Mucosa of descending colon (tissue), 3 donors: ENCODE data around the gene SLC39A13. TPM values are rescaled to one million over a fixed set of nuclear protein-coding genes. Genes with fewer than 3 reads are reported as not detected.
A peak's percentile ranks its signal among the peaks of the same experiment; 100 is the strongest.

Experiments
- ATAC-seq: fragments of 200-7000 bp; cut with Tn5 transposase; one replicate; pipeline ENCODE4 v1.9.1; 2020; ENCODE audit warnings: mild to moderate bottlenecking, moderate library complexity
- DNase-seq, 3 donors: peaks; one replicate each; pipeline ENCODE4 v3.0.0-alpha.2; 2020
- H3K36me3 ChIP-seq: fragments of 200-600 bp; one replicate; pipeline ENCODE4 v1.8.0; 2021; ENCODE audit warnings: low read depth, mild to moderate bottlenecking
- H3K4me1 ChIP-seq: fragments of 200-600 bp; one replicate; pipeline ENCODE4 v1.8.0; 2021; ENCODE audit warnings: low read depth, mild to moderate bottlenecking
- H3K4me3 ChIP-seq: fragments of 200-600 bp; one replicate; pipeline ENCODE4 v1.8.0; 2021; ENCODE audit warnings: mild to moderate bottlenecking
- H3K9me3 ChIP-seq: fragments of 200-600 bp; one replicate; pipeline ENCODE4 v1.8.0; 2021; ENCODE audit warnings: mild to moderate bottlenecking
- intact Hi-C, 2 donors: fragments of 100-400 bp; cut with DNase I in 1 of 2; cut with micrococcal nuclease in 1 of 2; formaldehyde crosslinking; loops; one replicate each; pipeline versions ENCODE4 v1.11.0 to v1.11.1; 2022; cut with DNase I, micrococcal nuclease
- total RNA-seq, 3 donors: library from RNA; stranded (reverse); fragmentation: NEBNext Ultra II Directional in 2 of 3; extraction: Animal tissue kit (Norgen Biotek cat#: 25700) in 2 of 3; gene quantifications; one replicate each; pipeline versions ENCODE4 v1.2.1 to v1.2.4, GENCODE V29; 2021 to 2023
- TF ChIP-seq, protein P1 (sequence below): fragments of 200-600 bp; IDR thresholded peaks from one replicate; pipeline ENCODE4 v1.8.0; 2022; ENCODE audit warnings: antibody characterized with exemption, mild to moderate bottlenecking
- donor health status: DM: no; HTN: no; CAD: no; lungs with moderate emphysema.
- donor health status: DM: no; HTN: no; CAD: no.
- donor health status: DM: no; HTN: yes; CAD: no.

Gene SLC39A13
- total RNA-seq, 3 donors from 2014 or later, result 14.4 to 30.9 (median 21.4) TPM

DNA sequence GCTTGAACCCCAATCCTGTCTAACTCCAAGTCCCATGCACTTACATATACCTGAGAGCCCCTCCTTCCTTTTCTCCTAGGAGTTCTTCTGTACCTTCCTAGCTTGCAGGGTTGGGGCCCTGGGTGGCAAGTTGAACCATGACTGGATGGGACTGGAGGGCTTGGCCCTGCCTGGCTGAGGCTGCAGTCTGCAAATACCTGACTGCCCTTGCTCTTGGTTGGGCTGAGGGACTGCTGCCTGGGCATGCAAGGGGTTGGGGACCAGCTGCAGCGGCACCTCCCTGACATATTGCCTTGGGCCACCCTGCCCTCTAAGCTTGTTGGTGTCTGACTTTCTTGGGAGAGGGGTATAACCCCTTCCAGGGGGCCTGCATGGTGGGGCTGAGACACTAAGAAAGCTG is 9.8 kb upstream of the SLC39A13 start:
- DNase-seq (peak in 2 of 3 donors; percentile 15 to 33), ATAC-seq (no peak)
- intact Hi-C loops, result no loop called here
- TF ChIP-seq, protein P1, sequence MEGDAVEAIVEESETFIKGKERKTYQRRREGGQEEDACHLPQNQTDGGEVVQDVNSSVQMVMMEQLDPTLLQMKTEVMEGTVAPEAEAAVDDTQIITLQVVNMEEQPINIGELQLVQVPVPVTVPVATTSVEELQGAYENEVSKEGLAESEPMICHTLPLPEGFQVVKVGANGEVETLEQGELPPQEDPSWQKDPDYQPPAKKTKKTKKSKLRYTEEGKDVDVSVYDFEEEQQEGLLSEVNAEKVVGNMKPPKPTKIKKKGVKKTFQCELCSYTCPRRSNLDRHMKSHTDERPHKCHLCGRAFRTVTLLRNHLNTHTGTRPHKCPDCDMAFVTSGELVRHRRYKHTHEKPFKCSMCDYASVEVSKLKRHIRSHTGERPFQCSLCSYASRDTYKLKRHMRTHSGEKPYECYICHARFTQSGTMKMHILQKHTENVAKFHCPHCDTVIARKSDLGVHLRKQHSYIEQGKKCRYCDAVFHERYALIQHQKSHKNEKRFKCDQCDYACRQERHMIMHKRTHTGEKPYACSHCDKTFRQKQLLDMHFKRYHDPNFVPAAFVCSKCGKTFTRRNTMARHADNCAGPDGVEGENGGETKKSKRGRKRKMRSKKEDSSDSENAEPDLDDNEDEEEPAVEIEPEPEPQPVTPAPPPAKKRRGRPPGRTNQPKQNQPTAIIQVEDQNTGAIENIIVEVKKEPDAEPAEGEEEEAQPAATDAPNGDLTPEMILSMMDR, result no peak
- H3K4me1 ChIP-seq, result peaks cover 3% of the 10 kb centered on the region
- no peaks in the 10 kb centered on the region for H3K36me3 ChIP-seq
- no peaks in the 10 kb centered on the region for H3K9me3 ChIP-seq
- no peak overlapping the region for H3K4me3 ChIP-seq

DNA sequence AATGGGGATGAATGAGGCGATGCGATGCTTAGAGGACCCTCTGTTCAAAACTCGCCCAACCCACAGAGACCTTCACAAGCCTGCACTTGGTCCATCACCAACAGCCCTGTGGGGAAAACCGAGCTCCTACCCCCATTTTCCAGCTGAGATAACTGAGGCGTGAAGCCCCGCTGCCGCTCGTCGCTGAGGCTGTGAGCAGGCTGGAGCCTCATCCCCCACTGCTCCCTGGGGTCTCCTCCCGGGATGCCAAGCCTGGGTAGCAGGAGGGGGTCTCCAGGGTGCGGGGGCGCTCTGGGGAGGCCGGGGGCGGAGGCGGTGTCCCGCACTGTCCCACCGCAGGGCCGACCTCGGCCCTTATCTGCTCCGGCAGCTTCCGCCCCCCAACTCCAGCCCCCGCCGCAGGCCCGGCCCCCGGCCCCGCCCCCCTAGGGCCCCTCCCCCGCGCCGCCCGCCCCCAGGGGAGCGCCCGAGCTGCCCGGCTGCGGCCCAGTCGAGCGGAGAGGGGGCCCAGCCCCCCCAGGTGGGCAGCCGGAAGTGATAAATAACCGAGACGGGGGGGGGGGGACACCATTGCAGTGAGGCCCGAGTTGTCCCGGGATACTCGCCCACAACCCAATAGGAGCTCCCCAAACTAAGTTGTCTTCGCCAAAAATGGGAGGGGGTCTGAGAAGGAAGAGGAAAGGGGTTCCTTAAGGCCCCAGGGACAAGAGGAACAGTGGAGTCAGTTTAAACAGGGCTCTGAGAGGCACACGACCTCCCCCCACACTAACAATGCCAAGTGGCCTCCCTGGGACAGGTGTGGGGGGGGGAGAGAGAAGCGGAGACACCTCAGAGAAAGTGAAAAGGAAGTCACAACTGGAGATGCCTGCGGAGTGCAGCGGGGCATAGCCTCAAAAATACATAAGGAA is 8.3 kb upstream of the SLC39A13 start:
- intact Hi-C loops, result no loop called here
- ATAC-seq (peak; percentile 82), DNase-seq (peak in 2 of 3 donors; percentile 64 to 69)
- no peaks in the 10 kb centered on the region for H3K36me3 ChIP-seq
- no peaks in the 10 kb centered on the region for H3K4me1 ChIP-seq
- TF ChIP-seq, protein P1, result no peak
- no peak overlapping the region for H3K4me3 ChIP-seq
- no peaks in the 10 kb centered on the region for H3K9me3 ChIP-seq

DNA sequence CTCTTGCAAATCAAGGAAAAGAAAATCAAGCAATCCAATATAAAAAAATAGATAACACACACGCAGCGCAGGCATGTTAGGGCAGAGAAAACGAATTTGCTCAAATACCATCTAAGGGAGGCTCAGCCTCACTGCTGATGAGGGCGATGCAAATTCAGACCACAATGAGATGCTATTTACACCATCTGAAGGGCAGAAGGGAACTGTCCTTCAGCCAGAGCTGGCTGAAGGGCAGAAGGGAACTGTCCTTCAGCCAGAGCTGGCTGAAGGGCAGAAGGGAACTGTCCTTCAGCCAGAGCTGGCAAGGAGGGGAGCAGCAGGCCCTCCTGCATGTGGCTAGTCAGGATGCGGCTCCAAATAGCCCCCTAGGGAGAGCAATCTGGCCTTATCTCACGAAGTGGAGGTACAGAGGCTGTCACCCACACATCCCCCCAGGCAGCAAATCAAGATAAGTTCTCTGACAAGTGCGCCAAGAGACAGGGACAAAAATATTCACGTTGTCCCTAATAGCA is 7.6 kb upstream of the SLC39A13 start:
- H3K4me3 ChIP-seq, result no peak overlapping the region
- H3K36me3 ChIP-seq, result no peaks in the 10 kb centered on the region
- no peaks in the 10 kb centered on the region for H3K9me3 ChIP-seq

DNA sequence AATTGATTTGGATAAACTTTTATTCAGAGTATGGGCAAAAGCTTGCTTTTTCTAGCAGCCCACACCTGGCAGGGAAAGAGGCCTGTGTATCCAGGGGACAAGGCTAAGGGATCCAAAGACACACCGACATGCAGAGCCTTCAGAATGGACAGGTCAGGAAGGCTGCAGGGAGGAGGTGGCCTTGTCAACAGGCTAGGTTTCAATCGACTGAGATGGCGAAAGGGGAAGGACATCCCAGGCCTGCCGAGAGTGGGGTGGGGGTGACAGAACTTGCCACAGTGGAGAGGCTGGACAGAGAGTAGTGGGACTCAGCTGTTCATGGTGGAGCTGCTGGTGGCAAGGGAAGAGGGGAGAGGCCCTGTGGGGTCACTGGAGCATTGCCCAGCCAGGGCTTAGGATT is 5.3 kb upstream of the SLC39A13 start:
- TF ChIP-seq, protein P1, result no peak
- no peak overlapping the region for H3K4me3 ChIP-seq
- no peaks in the 10 kb centered on the region for H3K36me3 ChIP-seq
- peak in 2 of 3 donors; percentile 11 to 17 for DNase-seq
- peaks cover 8% of the 10 kb centered on the region for H3K4me1 ChIP-seq
- H3K9me3 ChIP-seq, result no peaks in the 10 kb centered on the region
- intact Hi-C loops, result no loop called here
- ATAC-seq, result no peak

More for the DNA sequence above, 7.6 kb upstream of the SLC39A13 start:
- intact Hi-C loops, result no loop called here
- H3K4me1 ChIP-seq, result no peaks in the 10 kb centered on the region
- DNase-seq (peak in 1 of 3 donors; percentile 28), ATAC-seq (peak; percentile 61)
- TF ChIP-seq, protein P1, result no peak

DNA sequence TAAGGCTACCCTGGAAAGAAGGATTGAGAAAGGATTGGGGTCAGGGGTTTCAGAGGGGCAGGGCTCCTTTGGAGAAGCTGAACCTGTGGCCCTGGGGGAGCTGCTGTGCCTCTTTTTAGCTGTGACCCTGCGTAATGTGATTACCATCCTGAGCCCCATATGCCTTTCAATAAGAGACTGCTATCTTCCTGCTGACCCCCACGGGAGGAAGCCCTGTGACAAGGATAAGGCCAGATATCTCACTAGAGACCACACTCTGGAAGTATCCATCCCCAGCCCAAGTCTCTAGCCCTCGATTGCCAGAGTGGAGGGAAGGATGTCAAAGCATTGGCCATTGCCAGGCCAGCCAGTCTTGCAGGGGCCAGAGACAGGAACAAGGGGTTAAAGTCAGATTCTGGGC is 4.8 kb upstream of the SLC39A13 start:
- peak in 1 of 3 donors; percentile 11 for DNase-seq
- Histone ChIP-seq H3K4me1 (peaks cover 8% of the 10 kb centered on the region), H3K9me3 (no peaks in the 10 kb centered on the region), H3K4me3 (no peak overlapping the region), H3K36me3 (no peaks in the 10 kb centered on the region)
- ATAC-seq, result no peak
- intact Hi-C loops, result no loop called here
- TF ChIP-seq, protein P1, result no peak
